ENCODE data around the gene NT5DC3.

Gene NT5DC3

GRCh38 chr12:103808239-103808880 lies 32.7 kb downstream of the NT5DC3 start:
- POLR2A ChIA-PET: no interaction called here
- CTCF ChIA-PET: no interaction called here
- no peak for DNase-seq (ENCODE audit: extremely low spot score)
- TF ChIP-seq BHLHE40 (IDR thresholded peaks at IDR 0.05; ENCODE audit: borderline replicate concordance) (no peak), FOXK2 (IDR thresholded peaks at IDR 0.05) (no peak), SUZ12 (IDR thresholded peaks at IDR 0.05) (no peak), SP1 (IDR thresholded peaks at IDR 0.05) (no peak), FOXA1 (IDR thresholded peaks at IDR 0.05) (no peak), FOXM1 (IDR thresholded peaks at IDR 0.05; ENCODE audit: borderline replicate concordance) (no peak), PKNOX1 (IDR thresholded peaks at IDR 0.05) (no peak), CTBP1 (IDR thresholded peaks at IDR 0.05; ENCODE audit: borderline replicate concordance) (no peak), NFRKB (IDR thresholded peaks at IDR 0.05) (no peak), ELF4 (IDR thresholded peaks at IDR 0.05) (no peak), L3MBTL2 (conservative IDR thresholded peaks at IDR 0.05) (no peak), ARNT (IDR thresholded peaks at IDR 0.05) (no peak), LEF1 (IDR thresholded peaks at IDR 0.05; ENCODE audit: borderline replicate concordance) (no peak), HDGF (IDR thresholded peaks at IDR 0.05; ENCODE audit: borderline replicate concordance) (no peak), ZNF384 (IDR thresholded peaks at IDR 0.05) (no peak), TARDBP (IDR thresholded peaks at IDR 0.05) (no peak)

GRCh38 chr12:103807561-103808238 lies 33.3 kb downstream of the NT5DC3 start:
- no peak for TF ChIP-seq ZNF384 (IDR thresholded peaks at IDR 0.05)
- ChIA-PET POLR2A (no interaction called here), CTCF (no interaction called here)
- no peak for DNase-seq (ENCODE audit: extremely low spot score)

- CTCF ChIA-PET: no interaction called here
- POLR2A ChIA-PET: no interaction called here
- TF ChIP-seq TARDBP (IDR thresholded peaks at IDR 0.05): no peak
- TF ChIP-seq L3MBTL2 (conservative IDR thresholded peaks at IDR 0.05): no peak
- no peak for TF ChIP-seq PKNOX1 (IDR thresholded peaks at IDR 0.05)
- no peak for TF ChIP-seq SUZ12 (IDR thresholded peaks at IDR 0.05)
- no peak for TF ChIP-seq NFRKB (IDR thresholded peaks at IDR 0.05)
- no peak for TF ChIP-seq SP1 (IDR thresholded peaks at IDR 0.05)
- TF ChIP-seq FOXA1 (IDR thresholded peaks at IDR 0.05): no peak
- no peak for TF ChIP-seq ARNT (IDR thresholded peaks at IDR 0.05)
- TF ChIP-seq HDGF (IDR thresholded peaks at IDR 0.05; ENCODE audit: borderline replicate concordance): no peak
- no peak for TF ChIP-seq ZNF384 (IDR thresholded peaks at IDR 0.05)
- TF ChIP-seq LEF1 (IDR thresholded peaks at IDR 0.05; ENCODE audit: borderline replicate concordance): no peak
- no peak for TF ChIP-seq BHLHE40 (IDR thresholded peaks at IDR 0.05; ENCODE audit: borderline replicate concordance)
- no peak for TF ChIP-seq FOXK2 (IDR thresholded peaks at IDR 0.05)
- no peak for DNase-seq (ENCODE audit: extremely low spot score)
These were observed 34.2 kb downstream of the NT5DC3 start for GRCh38 chr12:103806803-103807202.

GRCh38 chr12:103805655-103806360 lies 35.2 kb downstream of the NT5DC3 start:
- TF ChIP-seq FOXK2 (IDR thresholded peaks at IDR 0.05): no peak
- TF ChIP-seq NFRKB (IDR thresholded peaks at IDR 0.05): no peak
- TF ChIP-seq L3MBTL2 (conservative IDR thresholded peaks at IDR 0.05): no peak
- no peak for TF ChIP-seq ELF4 (IDR thresholded peaks at IDR 0.05)
- no peak for TF ChIP-seq TARDBP (IDR thresholded peaks at IDR 0.05)
- TF ChIP-seq SUZ12 (IDR thresholded peaks at IDR 0.05): no peak
- no peak for TF ChIP-seq FOXA1 (IDR thresholded peaks at IDR 0.05)
- no peak for TF ChIP-seq CTBP1 (IDR thresholded peaks at IDR 0.05; ENCODE audit: borderline replicate concordance)
- TF ChIP-seq PKNOX1 (IDR thresholded peaks at IDR 0.05): no peak
- no peak for TF ChIP-seq LEF1 (IDR thresholded peaks at IDR 0.05; ENCODE audit: borderline replicate concordance)
- no peak for TF ChIP-seq ZNF384 (IDR thresholded peaks at IDR 0.05)
- TF ChIP-seq SP1 (IDR thresholded peaks at IDR 0.05): no peak
- no peak for TF ChIP-seq ARNT (IDR thresholded peaks at IDR 0.05)
- TF ChIP-seq FOXM1 (IDR thresholded peaks at IDR 0.05; ENCODE audit: borderline replicate concordance): no peak
- TF ChIP-seq HDGF (IDR thresholded peaks at IDR 0.05; ENCODE audit: borderline replicate concordance): no peak
- no peak for TF ChIP-seq BHLHE40 (IDR thresholded peaks at IDR 0.05; ENCODE audit: borderline replicate concordance)
- CTCF ChIA-PET: no interaction called here
- POLR2A ChIA-PET: no interaction called here
- DNase-seq (ENCODE audit: extremely low spot score): no peak

- CTCF ChIA-PET: no interaction called here
- TF ChIP-seq TARDBP (IDR thresholded peaks at IDR 0.05) (no peak), HDGF (IDR thresholded peaks at IDR 0.05; ENCODE audit: borderline replicate concordance) (no peak), LEF1 (IDR thresholded peaks at IDR 0.05; ENCODE audit: borderline replicate concordance) (no peak), NFRKB (IDR thresholded peaks at IDR 0.05) (no peak), SP1 (IDR thresholded peaks at IDR 0.05) (no peak), SUZ12 (IDR thresholded peaks at IDR 0.05) (no peak), BHLHE40 (IDR thresholded peaks at IDR 0.05; ENCODE audit: borderline replicate concordance) (no peak), CTBP1 (IDR thresholded peaks at IDR 0.05; ENCODE audit: borderline replicate concordance) (no peak), ELF4 (IDR thresholded peaks at IDR 0.05) (no peak), FOXM1 (IDR thresholded peaks at IDR 0.05; ENCODE audit: borderline replicate concordance) (no peak), FOXK2 (IDR thresholded peaks at IDR 0.05) (no peak), ARNT (IDR thresholded peaks at IDR 0.05) (no peak), ZNF384 (IDR thresholded peaks at IDR 0.05) (no peak), L3MBTL2 (conservative IDR thresholded peaks at IDR 0.05) (no peak), FOXA1 (IDR thresholded peaks at IDR 0.05) (no peak), PKNOX1 (IDR thresholded peaks at IDR 0.05) (no peak)
- no peak for DNase-seq (ENCODE audit: extremely low spot score)
- POLR2A ChIA-PET: interaction anchor here (0.6 kb wide), 1 partner anchor 86 kb away, joined by 3 read pairs; no protein-coding TSS in a partner anchor
These were observed 37.2 kb downstream of the NT5DC3 start for GRCh38 chr12:103803847-103804246.

Data from HEK293T (cell line).